PC-9 (cell line): ENCODE measurements around the gene LRRC23. TPM values are rescaled to one million over a fixed set of nuclear protein-coding genes. Genes with fewer than 3 reads are reported as not detected.
A peak's percentile ranks its signal among the peaks of the same experiment; 100 is the strongest.

Experiments
- BruUV-seq: library from RNA; stranded (reverse); fragments of 400-500 nt; replicated peaks from 2 replicates; lab custom pipeline; 2021; lab: Mats Ljungman, UMichigan
- CTCF ChIA-PET: fragments of 300-600 bp; sonication (Branson Sonifier 250); formaldehyde crosslinking; loops from one replicate; lab custom pipeline; 2022; ENCODE audit warnings: antibody characterized with exemption; lab: Charles Lee
- POLR2A ChIA-PET: fragments of 300-600 bp; sonication (Branson Sonifier 250); formaldehyde crosslinking; loops from one replicate; lab custom pipeline; 2022; ENCODE audit warnings: antibody characterized with exemption; ENCODE audit not compliant: unreplicated experiment; lab: Charles Lee
- DNase-seq, 2 experiments: peaks; one replicate each; pipeline versions ENCODE4 v3.0.0 to v3.0.0-alpha.2; 2015 to 2022; ENCODE audit warnings: mixed read lengths in 1 of 2
- H2AFZ ChIP-seq: fragments of 200-600 bp; sonication (generic); 2 replicates; pipeline ENCODE4 v1.8.1; 2017; ENCODE audit warnings: antibody characterized with exemption
- H3F3A ChIP-seq: fragments of 200-600 bp; sonication (generic); 2 replicates; pipeline ENCODE4 v1.8.1; 2017; ENCODE audit warnings: antibody characterized with exemption, mild to moderate bottlenecking, low read depth; ENCODE audit not compliant: insufficient read depth
- H3K27ac ChIP-seq: fragments of 200-600 bp; sonication (generic); 2 replicates; pipeline ENCODE4 v1.6.1; 2016; ENCODE audit warnings: mixed run types
- H3K27me3 ChIP-seq: fragments of 200-600 bp; sonication (generic); 2 replicates; pipeline ENCODE4 v1.6.1; 2016; ENCODE audit warnings: low read depth, mixed run types; ENCODE audit not compliant: insufficient read depth
- H3K36me3 ChIP-seq: fragments of 200-600 bp; sonication (generic); 2 replicates; pipeline ENCODE4 v1.6.1; 2016; ENCODE audit warnings: low read depth, mixed run types
- H3K4me1 ChIP-seq: fragments of 200-600 bp; sonication (generic); replicated peaks from 2 replicates; pipeline ENCODE4 v1.6.1; 2016; ENCODE audit warnings: mixed run types; ENCODE audit not compliant: insufficient read depth
- H3K4me2 ChIP-seq: fragments of 200-600 bp; sonication (generic); 2 replicates; pipeline ENCODE4 v1.6.1; 2017; ENCODE audit warnings: mixed run types
- H3K4me3 ChIP-seq: fragments of 200-600 bp; sonication (generic); 2 replicates; pipeline ENCODE4 v1.6.1; 2016; ENCODE audit warnings: mixed run types
- H3K79me2 ChIP-seq: fragments of 200-600 bp; sonication (generic); 2 replicates; pipeline ENCODE4 v1.6.1; 2017; ENCODE audit warnings: low read depth, mixed run types
- H3K9me2 ChIP-seq: fragments of 200-600 bp; sonication (generic); 2 replicates; pipeline ENCODE4 v1.8.1; 2017; ENCODE audit warnings: mild to moderate bottlenecking; ENCODE audit not compliant: insufficient read depth
- H3K9me3 ChIP-seq: fragments of 200-600 bp; sonication (generic); 2 replicates; pipeline ENCODE4 v1.8.1; 2016; ENCODE audit warnings: low read depth; ENCODE audit not compliant: insufficient read depth
- H4K20me1 ChIP-seq: fragments of 200-600 bp; sonication (generic); 2 replicates; pipeline ENCODE4 v1.8.1; 2017; ENCODE audit not compliant: insufficient read depth
- CTCF ChIP-seq: fragments of 200-600 bp; sonication (generic); conservative IDR thresholded peaks from 2 replicates; pipeline ENCODE4 v1.6.1; 2017; ENCODE audit warnings: mixed run types, antibody characterized with exemption, mild to moderate bottlenecking, moderate library complexity
- EZH2 ChIP-seq: fragments of 200-600 bp; sonication (generic); IDR thresholded peaks from 2 replicates; pipeline ENCODE4 v1.8.0; 2017; ENCODE audit warnings: antibody characterized with exemption, low read depth
- intact Hi-C: fragments of 100-400 bp; cut with micrococcal nuclease; formaldehyde crosslinking; loops from one replicate; pipeline ENCODE4 v1.10.0; 2022; ENCODE audit not compliant: unreplicated experiment
- total RNA-seq: library from RNA; stranded (reverse); gene quantifications from 2 replicates; pipeline ENCODE4 v1.2.3, GENCODE V29; 2021

Gene LRRC23
- total RNA-seq, 1 experiment from 2014 or later = 29.3 TPM

- Histone ChIP-seq H3K4me1 (peaks cover 20% of the 10 kb centered on the region), H3K9me3 (no peaks in the 10 kb centered on the region), H3K79me2 (peaks cover 28% of the 10 kb centered on the region; the same call in 1 of the 2 replicates), H3K27me3 (no peaks in the 10 kb centered on the region), H3F3A (peaks cover 25% of the 10 kb centered on the region), H2AFZ (no peak overlapping the region), H3K9me2 (no peaks in the 10 kb centered on the region), H3K4me2 (no peak overlapping the region), H3K27ac (no peak overlapping the region), H3K4me3 (no peak overlapping the region), H4K20me1 (no peaks in the 10 kb centered on the region), H3K36me3 (no peaks in the 10 kb centered on the region)
- POLR2A ChIA-PET = no interaction called here
- no peak for DNase-seq
- no TSS peak for BruUV-seq
- CTCF ChIA-PET = no interaction called here
- intact Hi-C loops = no loop called here
- TF ChIP-seq EZH2 = no peak
- no peak for TF ChIP-seq CTCF
These were observed 44.4 kb downstream of the LRRC23 start for GRCh38 chr12:6948873-6949594.

- H2AFZ ChIP-seq = no peak overlapping the region
- no peak overlapping the region for H3K27ac ChIP-seq
- H3K4me1 ChIP-seq = peaks cover 13% of the 10 kb centered on the region
- peaks cover 13% of the 10 kb centered on the region; the same call in 1 of the 2 replicates for H3F3A ChIP-seq
- H3K4me2 ChIP-seq = no peak overlapping the region
- no peak overlapping the region for H3K4me3 ChIP-seq
- no peaks in the 10 kb centered on the region for H3K9me3 ChIP-seq
- no peak for DNase-seq
- no peaks in the 10 kb centered on the region for H3K27me3 ChIP-seq
- ChIA-PET CTCF (interaction anchor here (0.6 kb wide), 1 partner anchor 25 kb away, joined by 3 read pairs; no protein-coding TSS in a partner anchor), POLR2A (no interaction called here)
- peak; percentile 48; the same call in 1 of the 2 replicates for TF ChIP-seq CTCF
- TF ChIP-seq EZH2 = no peak
- no TSS peak for BruUV-seq
- H3K9me2 ChIP-seq = no peaks in the 10 kb centered on the region
- H4K20me1 ChIP-seq = no peaks in the 10 kb centered on the region
- peaks cover 22% of the 10 kb centered on the region; the same call in 1 of the 2 replicates for H3K79me2 ChIP-seq
- intact Hi-C loops = no loop called here
- H3K36me3 ChIP-seq = no peaks in the 10 kb centered on the region
These were observed 45.8 kb downstream of the LRRC23 start for GRCh38 chr12:6950401-6950801.

- POLR2A ChIA-PET = no interaction called here
- no peak for DNase-seq
- no peak within 1 kb of the TSS for H3K27ac ChIP-seq
- no peak within 1 kb of the TSS for H3K4me3 ChIP-seq
- H3K36me3 ChIP-seq = no peaks in the 10 kb centered on the region
- H3K4me1 ChIP-seq = peaks cover 7% of the 10 kb centered on the region
- no TSS peak for BruUV-seq
- no peaks in the 10 kb centered on the region for H4K20me1 ChIP-seq
- peaks cover 8% of the 10 kb centered on the region; the same call in 1 of the 2 replicates for H3F3A ChIP-seq
- no peaks in the 10 kb centered on the region for H3K9me2 ChIP-seq
- no peak within 1 kb of the TSS for H2AFZ ChIP-seq
- no peak within 1 kb of the TSS for H3K4me2 ChIP-seq
- H3K79me2 ChIP-seq = peaks cover 17% of the 10 kb centered on the region; the same call in 1 of the 2 replicates
- no peaks in the 10 kb centered on the region for H3K27me3 ChIP-seq
- CTCF ChIA-PET = no interaction called here
- TF ChIP-seq CTCF = no peak
- H3K9me3 ChIP-seq = no peaks in the 10 kb centered on the region
- intact Hi-C loops = no loop called here
These were observed 46.4 kb downstream of the LRRC23 start, which contains the start of gene PTPN6 for GRCh38 chr12:6950811-6951540. TSS of gene PTPN6 (plus strand) at chr12:6951356. CDS start at chr12:6951513, 157 bp downstream.
